Endothelial cell of umbilical vein (primary cell): ENCODE results near the gene ZFHX2. TPM values are rescaled to one million over a fixed set of nuclear protein-coding genes. Genes with fewer than 3 reads are reported as not detected.

ENCODE experiments used
- BruUV-seq: library from RNA; stranded (reverse); fragments of 400-500 nt; replicated peaks from 2 replicates; lab custom pipeline; 2021; lab: Mats Ljungman, UMichigan
- CTCF ChIA-PET: fragments of 300-600, 350-600 bp; sonication (Branson Sonifier 250); formaldehyde crosslinking; loops from one replicate; lab custom pipeline; 2021; ENCODE audit warnings: antibody characterized with exemption, inconsistent platforms; lab: Charles Lee
- POLR2A ChIA-PET: fragments of 300-600, 350-600 bp; sonication (Branson Sonifier 250); formaldehyde crosslinking; loops from one replicate; lab custom pipeline; 2021; ENCODE audit warnings: antibody characterized with exemption, inconsistent platforms; lab: Charles Lee
- DNase-seq: peaks from one replicate; pipeline ENCODE4 v3.0.0-alpha.2; 2011; ENCODE audit warnings: low read depth, low spot score
- FAIRE-seq: peaks from 2 replicates; lab custom pipeline; 2011; peaks lifted over from hg19 to GRCh38; lab: Jason Lieb, UNC
- H2AFZ ChIP-seq: 2 replicates; pipeline ENCODE4 v1.6.0; 2012; ENCODE audit warnings: low read depth, low read length, control low read depth, inconsistent platforms
- H3K27ac ChIP-seq: 2 replicates; pipeline ENCODE4 v1.5.1; 2011; ENCODE audit warnings: low read depth, mild to moderate bottlenecking, control low read depth, low read length, moderate library complexity; ENCODE audit not compliant: insufficient read depth
- H3K27me3 ChIP-seq, 2 experiments: 2 replicates each; pipeline versions ENCODE4 v1.6.0 to v1.6.1; 2011; ENCODE audit warnings: low read length in 2 of 2, mixed read lengths in 1 of 2; ENCODE audit not compliant: control insufficient read depth in 2 of 2, insufficient read depth in 2 of 2
- H3K36me3 ChIP-seq, 2 experiments: 2 replicates in 1 of 2; 3 replicates in 1 of 2; pipeline ENCODE4 v1.5.1; 2011; ENCODE audit warnings: low read length in 2 of 2, mild to moderate bottlenecking in 1 of 2, moderate library complexity in 1 of 2; ENCODE audit not compliant: control insufficient read depth in 2 of 2, insufficient read depth in 2 of 2; ENCODE audit errors: extremely low read depth in 1 of 2
- H3K4me1 ChIP-seq: 3 replicates; pipeline ENCODE4 v1.5.1; 2011; ENCODE audit warnings: mild to moderate bottlenecking, low read length; ENCODE audit not compliant: control insufficient read depth, insufficient read depth; ENCODE audit errors: extremely low read depth
- H3K4me2 ChIP-seq: 2 replicates; pipeline ENCODE4 v1.6.1; 2011; ENCODE audit warnings: low read length, control low read depth, mixed read lengths; ENCODE audit not compliant: insufficient read depth
- H3K4me3 ChIP-seq, 3 experiments: fragments of 200-600 bp in 1 of 3; sonication (generic), shearing (Covaris generic) in 1 of 3; replicated peaks in 1 of 3; 2 replicates each; pipeline ENCODE4 v1.5.1; 2011 to 2016; ENCODE audit warnings: control low read depth in 3 of 3, low read length in 3 of 3, mild to moderate bottlenecking in 2 of 3, inconsistent platforms in 1 of 3, low read depth in 1 of 3, moderate library complexity in 1 of 3; ENCODE audit not compliant: insufficient read depth in 1 of 3
- H3K79me2 ChIP-seq: 2 replicates; pipeline ENCODE4 v1.6.0; 2012; ENCODE audit warnings: low read length, inconsistent platforms; ENCODE audit not compliant: control insufficient read depth, insufficient read depth
- H3K9ac ChIP-seq: replicated peaks from 2 replicates; pipeline ENCODE3; 2011; ENCODE audit warnings: low read length, control low read depth; ENCODE audit not compliant: insufficient read depth; ENCODE audit errors: extremely low read depth
- H3K9me1 ChIP-seq: replicated peaks from 3 replicates; pipeline ENCODE4 v1.6.0; 2011; ENCODE audit warnings: mild to moderate bottlenecking, low read length; ENCODE audit not compliant: control insufficient read depth, insufficient read depth; ENCODE audit errors: extremely low read depth
- H3K9me3 ChIP-seq: replicated peaks from 2 replicates; pipeline ENCODE4 v1.5.1; 2012; ENCODE audit warnings: low read length, inconsistent platforms; ENCODE audit not compliant: control insufficient read depth, insufficient read depth
- H4K20me1 ChIP-seq: replicated peaks from 2 replicates; pipeline ENCODE3; 2011; ENCODE audit warnings: mild to moderate bottlenecking, low read length; ENCODE audit not compliant: control insufficient read depth, insufficient read depth; ENCODE audit errors: extremely low read depth
- EZH2 ChIP-seq: IDR thresholded peaks from 2 replicates; pipeline ENCODE4 v1.6.1; 2012; ENCODE audit warnings: borderline replicate concordance, low read depth, mild to moderate bottlenecking, moderate library complexity, low read length, inconsistent platforms; ENCODE audit not compliant: severe bottlenecking
- FOS ChIP-seq: IDR thresholded peaks from 2 replicates; pipeline ENCODE4 v1.6.1; 2011; ENCODE audit warnings: mild to moderate bottlenecking, low read length, moderate library complexity, borderline replicate concordance; ENCODE audit not compliant: insufficient read depth
- GATA2 ChIP-seq: IDR thresholded peaks from 2 replicates; pipeline ENCODE4 v1.7.0; 2011; ENCODE audit warnings: low read depth, mild to moderate bottlenecking, moderate library complexity, mixed read lengths, low read length; ENCODE audit not compliant: insufficient read length, insufficient read depth
- JUN ChIP-seq: IDR thresholded peaks from 2 replicates; pipeline ENCODE4 v1.6.1; 2011; ENCODE audit warnings: borderline replicate concordance, low read depth; ENCODE audit not compliant: insufficient read length, insufficient read depth
- MYC ChIP-seq: IDR thresholded peaks from one replicate; pipeline ENCODE4 v1.6.1; 2011; ENCODE audit warnings: mild to moderate bottlenecking, low read depth, low read length
- POLR2A ChIP-seq: IDR thresholded peaks from 2 replicates; pipeline ENCODE4 v1.6.1; 2012; ENCODE audit warnings: low read depth, mild to moderate bottlenecking, control low read depth, low read length
- POLR2AphosphoS5 ChIP-seq: IDR thresholded peaks from 2 replicates; pipeline ENCODE4 v1.6.1; 2012; ENCODE audit warnings: low read depth, mild to moderate bottlenecking, control low read depth, low read length, moderate library complexity; ENCODE audit not compliant: insufficient read depth
- dilution Hi-C: fragments of 300-500 bp; cut with MboI; formaldehyde crosslinking; loops from one replicate; pipeline ENCODE4 v1.15.0; 2019; ENCODE audit warnings: low sequenced_read_pairs; ENCODE audit not compliant: extremely low pct_ligation_motif_present
- intact Hi-C: fragments of 100-400 bp; cut with micrococcal nuclease; formaldehyde crosslinking; loops from one replicate; pipeline ENCODE4 v1.10.0; 2022
- polyA plus RNA-seq, 4 experiments: library from polyadenylated mRNA; depleted of rRNA in 3 of 4; stranded (reverse) in 3 of 4; unstranded in 1 of 4; fragments of >200 nt; gene quantifications; 2 replicates each; pipeline versions ENCODE4 v1.2.1 to v1.2.3, GENCODE V29; 2011 to 2012; ENCODE audit warnings: missing spikeins in 1 of 4
- total RNA-seq: library from RNA; stranded (reverse); gene quantifications from 2 replicates; pipeline ENCODE4 v1.2.3, GENCODE V29; 2021
- TF ChIP-seq, protein P1 (sequence below), 2 donors: IDR thresholded peaks; 1 replicate in 1 of 2; 2 replicates in 1 of 2; pipeline ENCODE4 v1.5.1; 2011; ENCODE audit warnings: low read length in 2 of 2, mild to moderate bottlenecking in 2 of 2, moderate library complexity in 2 of 2, control low read depth in 1 of 2, inconsistent platforms in 1 of 2, low read depth in 1 of 2; ENCODE audit not compliant: insufficient read depth in 1 of 2; ENCODE audit errors: extremely low read depth in 1 of 2
- TF ChIP-seq, protein P2 (sequence below): IDR thresholded peaks from 2 replicates; pipeline ENCODE4 v1.6.1; 2011; ENCODE audit not compliant: insufficient read depth, insufficient read length

The ZFHX2 gene
- total and polyA plus RNA-seq, 2 donors (not counting 3 experiments of a cell fraction or from before 2014, with no cell fraction given) = 0.25 to 2.3 TPM

DNA sequence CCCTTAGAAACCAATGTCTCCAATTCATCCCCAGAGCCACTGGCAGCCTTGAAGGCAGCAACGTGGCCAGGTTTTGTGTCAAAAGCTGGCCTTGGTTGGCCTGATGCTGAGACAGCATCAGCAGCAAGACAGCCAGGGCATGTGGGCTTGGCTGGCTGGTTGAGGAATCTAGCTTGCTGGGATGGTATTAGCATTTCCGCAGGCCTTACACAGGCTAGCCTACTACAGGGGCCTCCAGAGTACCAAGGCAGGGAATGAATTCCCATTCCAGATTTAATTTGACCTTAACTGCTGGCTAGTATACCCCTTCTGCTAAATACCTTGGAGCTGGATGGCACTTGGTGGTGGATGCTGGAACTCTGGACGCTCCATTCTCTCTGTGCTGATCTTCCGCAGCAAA is 66.2 kb downstream of the ZFHX2 start:
- intact Hi-C loops (no loop called here), dilution Hi-C loops (no loop called here)
- Histone ChIP-seq H3K27me3 (no peaks in the 10 kb centered on the region), H3K9me3 (no peaks in the 10 kb centered on the region), H3K4me1 (no peaks in the 10 kb centered on the region), H3K79me2 (no peaks in the 10 kb centered on the region), H3K27ac (no peak overlapping the region), H3K9me1 (no peaks in the 10 kb centered on the region), H3K9ac (no peak overlapping the region), H4K20me1 (peaks cover 2% of the 10 kb centered on the region), H3K4me2 (no peak overlapping the region), H2AFZ (no peak overlapping the region), H3K36me3 (peaks cover 0 to 6% of the 10 kb centered on the region in 2 experiments), H3K4me3 (no peak overlapping the region)
- TF ChIP-seq MYC (no peak), GATA2 (no peak), EZH2 (no peak), JUN (no peak), POLR2AphosphoS5 (no peak), FOS (no peak), POLR2A (no peak)
- TF ChIP-seq, protein P1, sequence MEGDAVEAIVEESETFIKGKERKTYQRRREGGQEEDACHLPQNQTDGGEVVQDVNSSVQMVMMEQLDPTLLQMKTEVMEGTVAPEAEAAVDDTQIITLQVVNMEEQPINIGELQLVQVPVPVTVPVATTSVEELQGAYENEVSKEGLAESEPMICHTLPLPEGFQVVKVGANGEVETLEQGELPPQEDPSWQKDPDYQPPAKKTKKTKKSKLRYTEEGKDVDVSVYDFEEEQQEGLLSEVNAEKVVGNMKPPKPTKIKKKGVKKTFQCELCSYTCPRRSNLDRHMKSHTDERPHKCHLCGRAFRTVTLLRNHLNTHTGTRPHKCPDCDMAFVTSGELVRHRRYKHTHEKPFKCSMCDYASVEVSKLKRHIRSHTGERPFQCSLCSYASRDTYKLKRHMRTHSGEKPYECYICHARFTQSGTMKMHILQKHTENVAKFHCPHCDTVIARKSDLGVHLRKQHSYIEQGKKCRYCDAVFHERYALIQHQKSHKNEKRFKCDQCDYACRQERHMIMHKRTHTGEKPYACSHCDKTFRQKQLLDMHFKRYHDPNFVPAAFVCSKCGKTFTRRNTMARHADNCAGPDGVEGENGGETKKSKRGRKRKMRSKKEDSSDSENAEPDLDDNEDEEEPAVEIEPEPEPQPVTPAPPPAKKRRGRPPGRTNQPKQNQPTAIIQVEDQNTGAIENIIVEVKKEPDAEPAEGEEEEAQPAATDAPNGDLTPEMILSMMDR (IDR thresholded peaks at IDR 0.05; ENCODE audit: extremely low read depth in 1 of 2, insufficient read depth in 1 of 2, low read depth in 1 of 2, low read length in 2 of 2) = no peak
- TF ChIP-seq, protein P2, sequence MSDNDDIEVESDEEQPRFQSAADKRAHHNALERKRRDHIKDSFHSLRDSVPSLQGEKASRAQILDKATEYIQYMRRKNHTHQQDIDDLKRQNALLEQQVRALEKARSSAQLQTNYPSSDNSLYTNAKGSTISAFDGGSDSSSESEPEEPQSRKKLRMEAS = no peak
- CTCF ChIA-PET = interaction anchor here (0.9 to 15.7 kb wide), 2 partner anchors 74 to 105 kb away, joined by 3 to 416 read pairs; partner anchors contain the start of gene THTPA
- no TSS peak for BruUV-seq
- POLR2A ChIA-PET = no interaction called here
- FAIRE-seq (no peak), DNase-seq (no peak)
